NCI-H146 treated with DMSO at 0.1 percent for 48 hours (cell line): ENCODE measurements around the gene SLC23A2.
"Not testable (repeated sequence)": the region's sequence is repeated elsewhere in the genome, so short reads cannot be mapped to it uniquely, and the experiment has no call there.

ENCODE experiments used
- DNase-seq: peaks from one replicate; lab custom pipeline; 2025; ENCODE audit not compliant: unreplicated experiment; lab: John Stamatoyannopoulos, UW

SLC23A2 gene

GRCh38 chr20:5001174-5002076 is at the start of gene SLC23A2:
Gene SLC23A2, minus strand, starts transcription at chr20:5001510. Its CDS starts 68,948 bp downstream, at chr20:4932562.
- no peak for DNase-seq

GRCh38 chr20:5046656-5047339 is 45.5 kb upstream of the SLC23A2 start:
- no peak for DNase-seq

DNA sequence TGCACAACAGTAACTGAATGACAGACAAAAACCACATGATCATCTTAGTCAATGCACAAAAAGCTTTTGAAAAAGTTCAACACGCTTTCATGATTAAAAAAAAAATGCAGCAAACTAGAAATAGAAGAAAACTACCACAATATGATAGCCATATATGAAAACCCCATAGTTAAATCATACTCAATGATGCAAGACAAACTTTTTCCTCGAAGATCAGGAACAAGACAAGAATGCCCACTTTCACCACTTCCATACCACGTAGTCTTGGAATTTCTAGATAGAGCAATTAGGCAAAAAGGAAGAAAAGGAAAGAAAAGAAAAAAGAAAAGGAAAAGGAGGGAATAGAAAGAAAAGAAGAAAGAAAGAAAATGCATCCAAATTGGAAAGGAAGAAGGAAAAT is 44.6 kb upstream of the SLC23A2 start:
- no peak for DNase-seq

DNA sequence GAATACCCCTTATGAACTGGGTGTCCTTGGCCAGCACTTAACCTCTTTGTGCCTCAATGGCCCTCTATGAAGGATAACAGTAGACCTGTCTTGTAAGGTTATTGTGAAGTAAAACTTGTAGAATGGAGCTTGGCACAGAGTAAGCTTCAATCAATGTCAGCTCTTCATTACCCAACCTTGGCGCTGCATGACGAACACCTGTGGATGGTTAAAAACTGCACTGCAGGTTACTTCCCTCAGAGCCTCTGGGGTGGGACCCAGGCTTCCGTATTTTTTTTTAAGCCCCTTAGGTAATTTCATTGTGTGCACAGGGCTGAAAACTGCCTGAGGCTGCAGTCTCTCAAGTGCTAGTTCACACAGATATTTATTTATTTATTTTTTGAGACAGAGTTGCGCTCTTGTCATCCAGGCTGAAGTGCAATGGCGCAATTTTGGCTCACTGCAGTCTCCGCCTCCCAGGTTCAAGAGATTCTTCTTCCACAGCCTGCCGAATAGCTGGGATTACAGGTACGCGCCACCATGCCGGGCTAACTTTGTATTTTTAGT is 42.8 kb upstream of the SLC23A2 start:
- peak; percentile 17 for DNase-seq

DNA sequence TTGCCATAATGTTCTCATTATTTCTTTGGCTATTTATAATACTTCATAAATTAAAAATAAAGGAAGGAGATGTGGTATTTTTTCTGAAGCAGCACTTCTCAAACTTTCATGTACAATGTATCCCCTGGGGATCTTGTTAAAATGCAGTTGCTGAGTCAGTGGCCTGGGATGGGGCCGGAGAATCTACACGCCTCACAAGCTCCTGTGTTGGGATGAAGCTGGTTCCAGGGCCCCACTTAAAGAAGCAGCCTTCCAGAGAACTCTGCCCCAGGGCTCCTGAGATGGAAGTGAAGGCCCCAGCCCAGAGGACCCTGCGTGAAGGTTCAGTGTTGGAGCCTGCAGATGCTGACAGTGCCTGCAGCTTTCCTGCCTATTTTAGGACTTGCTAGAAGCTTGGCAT is 40.1 kb upstream of the SLC23A2 start:
- DNase-seq: no peak

GRCh38 chr20:5040345-5040744 is 39.0 kb upstream of the SLC23A2 start:
- no peak for DNase-seq

GRCh38 chr20:5039889-5040288 is 38.6 kb upstream of the SLC23A2 start:
- no peak for DNase-seq

DNA sequence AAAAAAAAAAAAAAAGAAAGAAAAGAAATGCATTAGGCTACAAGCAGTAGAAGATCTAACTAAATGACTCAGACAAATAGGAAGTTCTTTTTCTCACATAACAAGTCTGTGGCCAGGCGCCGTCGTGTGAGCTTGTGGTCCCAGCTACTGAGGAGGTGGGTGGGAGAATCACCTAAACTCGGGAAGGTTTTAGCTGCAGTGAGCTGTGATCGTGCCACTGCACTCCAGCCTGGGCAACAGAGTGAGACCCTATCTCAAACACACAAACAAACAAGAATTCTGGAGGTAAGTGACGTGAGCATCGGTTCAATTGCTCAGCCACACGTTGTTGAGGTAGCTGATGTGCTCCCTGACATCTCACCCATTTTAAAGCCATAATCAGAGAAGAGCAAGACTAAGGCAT is 37.9 kb upstream of the SLC23A2 start:
- no peak for DNase-seq

GRCh38 chr20:5036828-5037227 is 35.5 kb upstream of the SLC23A2 start:
- no peak for DNase-seq

GRCh38 chr20:5035518-5035917 is 34.2 kb upstream of the SLC23A2 start:
- not testable (repeated sequence) for DNase-seq

GRCh38 chr20:5033566-5033965 is 32.3 kb upstream of the SLC23A2 start:
- no peak for DNase-seq

DNA sequence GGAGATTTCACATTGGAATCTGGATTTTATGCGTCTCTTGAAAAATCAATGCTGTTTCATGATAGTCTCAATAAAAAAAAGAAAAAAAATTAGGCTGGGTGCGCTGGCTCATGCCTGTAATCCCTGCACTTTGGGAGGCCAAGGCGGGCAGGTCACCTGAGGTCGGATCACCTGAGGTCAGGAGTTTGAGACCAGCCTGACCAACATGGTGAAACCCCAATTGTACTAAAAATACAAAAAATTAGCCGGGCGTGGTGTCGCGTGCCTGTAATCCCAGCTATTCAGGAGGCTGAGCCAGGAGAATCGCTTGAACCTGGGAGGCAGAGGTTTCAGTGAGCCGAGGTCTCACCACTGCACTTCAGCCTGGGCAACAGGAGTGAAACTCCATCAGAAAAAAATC is 30.4 kb upstream of the SLC23A2 start:
- not testable (repeated sequence) for DNase-seq

DNA sequence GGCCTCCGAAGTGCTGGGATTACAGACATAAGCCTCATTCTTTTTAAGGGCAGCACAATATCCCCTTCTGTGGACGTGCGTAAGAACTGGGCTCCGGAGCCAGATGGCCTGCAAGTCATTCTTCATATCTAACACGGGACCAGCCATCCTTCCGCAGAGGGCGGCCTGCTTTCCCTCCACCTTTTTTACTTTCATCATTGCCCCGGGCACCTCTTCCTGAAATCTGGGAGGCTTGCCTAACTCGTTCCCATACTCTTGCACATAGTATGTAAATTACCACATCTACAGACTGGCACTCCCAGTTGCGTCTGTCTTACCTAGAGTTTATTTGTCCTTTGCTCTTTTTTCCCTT is 29.9 kb upstream of the SLC23A2 start:
- DNase-seq: no peak

- DNase-seq: no peak
Measured at GRCh38 chr20:5030348-5031205, 29.3 kb upstream of the SLC23A2 start.

GRCh38 chr20:5028258-5029059 is 27.1 kb upstream of the SLC23A2 start:
- DNase-seq: not testable (repeated sequence)

DNA sequence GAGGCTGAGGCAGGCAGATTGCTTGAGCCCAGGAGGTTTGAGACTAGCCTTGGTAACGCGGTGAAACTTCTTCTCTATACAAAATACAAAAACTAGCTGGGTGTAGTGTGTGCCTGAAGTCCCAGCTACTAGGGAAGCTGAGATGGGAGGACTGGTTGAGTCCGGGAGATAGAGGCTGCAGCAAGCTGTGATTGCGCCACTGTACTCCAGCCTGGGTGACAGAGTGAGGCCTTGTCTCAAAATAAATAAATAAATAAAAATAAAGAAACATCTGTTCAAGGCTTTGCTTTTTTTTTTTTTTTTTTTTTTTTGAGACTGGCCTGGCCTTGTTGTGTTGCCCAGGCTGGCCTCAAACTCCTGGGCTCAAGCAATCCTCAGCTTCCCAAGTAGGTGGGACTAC is 23.7 kb upstream of the SLC23A2 start:
- no peak for DNase-seq

- no peak for DNase-seq
Measured at GRCh38 chr20:5024103-5024502, 22.8 kb upstream of the SLC23A2 start.

DNA sequence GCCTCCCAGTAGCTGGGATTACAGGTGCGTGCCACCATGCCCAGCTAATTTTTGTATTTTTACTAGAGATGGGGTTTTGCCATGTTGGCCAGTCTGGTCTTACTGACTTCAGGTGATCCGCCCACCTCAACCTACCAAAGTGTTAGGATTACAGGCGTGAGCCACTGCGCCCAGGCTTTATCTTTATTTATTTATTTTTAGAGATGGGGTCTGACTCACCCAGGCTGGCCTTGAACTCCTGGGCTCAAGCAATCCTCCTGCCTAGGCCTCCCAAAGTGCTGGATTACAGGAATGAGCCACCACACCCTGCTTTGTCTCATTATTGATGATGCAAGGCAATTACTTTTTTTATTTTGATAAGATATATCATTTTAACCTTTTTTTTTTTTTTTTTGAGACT is 21.9 kb upstream of the SLC23A2 start:
- DNase-seq: not testable (repeated sequence)

DNA sequence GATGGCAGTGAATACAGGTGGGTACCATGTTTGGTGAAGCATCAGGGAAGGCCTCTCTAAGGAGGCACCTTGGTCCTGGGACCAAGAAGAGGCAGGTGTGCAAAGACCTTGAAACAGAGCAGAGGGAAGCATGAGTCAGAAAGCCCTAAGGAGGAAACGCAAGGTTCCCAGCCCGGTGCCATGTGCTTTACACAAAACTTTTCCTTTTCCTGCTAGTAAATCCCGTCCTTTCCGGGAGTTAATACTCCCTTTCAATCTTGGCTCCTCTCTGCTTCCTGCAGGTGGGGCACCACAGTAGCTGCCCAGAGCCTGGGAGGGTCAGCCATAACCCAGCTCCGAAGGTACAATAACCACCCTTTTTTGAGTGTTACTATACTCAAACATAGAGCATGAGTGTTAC is 19.4 kb upstream of the SLC23A2 start:
- no peak for DNase-seq

DNA sequence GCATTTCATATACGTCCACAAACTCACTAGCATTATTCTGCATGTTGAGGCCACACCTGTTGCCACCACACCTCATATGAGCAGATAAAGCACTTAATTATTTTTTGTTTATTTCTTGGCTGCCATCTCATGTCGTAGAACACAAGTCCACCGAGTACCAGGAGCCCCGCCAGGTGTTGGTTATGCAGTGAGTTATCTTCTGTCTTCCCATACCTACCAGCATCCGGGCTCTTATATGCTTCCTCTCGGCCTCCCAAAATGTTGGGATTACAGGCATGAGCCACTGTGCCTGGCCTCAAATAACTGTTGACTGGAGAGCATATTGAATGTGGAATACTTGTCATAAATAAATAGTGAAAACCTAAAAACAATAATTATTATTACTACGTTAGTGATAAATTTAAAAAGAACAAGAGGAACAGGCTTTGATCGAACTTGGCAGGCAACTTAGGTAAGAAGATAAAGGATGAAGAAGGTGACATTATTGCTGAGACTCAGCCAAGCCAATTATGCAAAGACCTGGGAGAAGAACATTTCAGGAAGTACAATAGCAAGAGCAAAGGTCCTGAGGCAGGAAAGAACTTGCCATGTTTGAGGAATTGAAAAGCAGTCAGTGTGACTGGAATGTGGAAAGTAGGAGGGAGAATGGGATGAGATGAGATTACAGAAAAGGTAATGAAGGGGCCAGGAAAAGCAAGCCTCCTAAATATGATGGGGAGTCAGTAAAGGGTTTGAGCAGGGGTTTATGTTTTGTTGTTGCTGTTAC is 12.6 kb upstream of the SLC23A2 start:
- no peak for DNase-seq
